Rectal smooth muscle tissue (tissue), 1 donor: ENCODE measurements around the gene RITA1.

Experiments
- H3K27ac ChIP-seq: one replicate; pipeline ENCODE4 v1.7.0; 2013; ENCODE audit warnings: low read depth, low read length, inconsistent platforms
- H3K27me3 ChIP-seq: one replicate; pipeline ENCODE4 v1.7.0; 2013; ENCODE audit warnings: low read length; ENCODE audit not compliant: control insufficient read depth, insufficient read depth
- H3K36me3 ChIP-seq: one replicate; pipeline ENCODE4 v1.7.0; 2013; ENCODE audit warnings: low read length; ENCODE audit not compliant: control insufficient read depth, insufficient read depth
- H3K4me1 ChIP-seq: one replicate; pipeline ENCODE4 v1.7.0; 2013; ENCODE audit warnings: low read length; ENCODE audit not compliant: control insufficient read depth, insufficient read depth
- H3K4me3 ChIP-seq: one replicate; pipeline ENCODE4 v1.7.0; 2013; ENCODE audit warnings: low read length
- H3K9ac ChIP-seq: one replicate; pipeline ENCODE4 v1.7.0; 2013; ENCODE audit warnings: low read length

RITA1 gene

DNA sequence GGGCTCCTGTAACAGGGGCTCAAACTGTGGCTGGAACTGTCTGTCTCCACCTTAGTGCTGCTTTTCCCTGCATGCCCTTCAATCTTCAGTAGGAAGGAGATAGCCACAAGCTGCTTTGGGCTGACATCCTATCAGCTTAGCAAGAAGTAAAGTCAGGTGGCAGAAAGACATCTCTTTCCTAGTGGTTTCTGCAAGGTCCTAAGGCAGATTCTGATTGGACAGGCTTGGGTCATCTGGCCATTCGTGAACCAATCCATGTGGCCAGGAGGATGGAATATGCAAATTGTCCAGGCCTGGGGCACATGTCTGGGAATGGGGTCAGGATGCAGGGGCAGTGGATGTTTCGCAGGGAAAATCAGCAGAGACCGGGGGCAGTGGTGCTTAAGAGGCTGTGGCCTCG is 5.2 kb downstream of the RITA1 start:
- H3K4me1 ChIP-seq: peaks cover 4% of the 10 kb centered on the region
- H3K27me3 ChIP-seq: no peaks in the 10 kb centered on the region
- H3K27ac ChIP-seq: no peak overlapping the region
- peaks cover 5% of the 10 kb centered on the region for H3K36me3 ChIP-seq
- no peak overlapping the region for H3K4me3 ChIP-seq
- H3K9ac ChIP-seq: no peak overlapping the region

- H3K4me1 ChIP-seq: peaks cover under 1% of the 10 kb centered on the region
- H3K4me3 ChIP-seq: no peak overlapping the region
- no peak overlapping the region for H3K27ac ChIP-seq
- H3K27me3 ChIP-seq: no peaks in the 10 kb centered on the region
- no peak overlapping the region for H3K9ac ChIP-seq
- H3K36me3 ChIP-seq: peaks cover 5% of the 10 kb centered on the region
Measured at GRCh38 chr12:113191227-113191626, 5.7 kb downstream of the RITA1 start.

DNA sequence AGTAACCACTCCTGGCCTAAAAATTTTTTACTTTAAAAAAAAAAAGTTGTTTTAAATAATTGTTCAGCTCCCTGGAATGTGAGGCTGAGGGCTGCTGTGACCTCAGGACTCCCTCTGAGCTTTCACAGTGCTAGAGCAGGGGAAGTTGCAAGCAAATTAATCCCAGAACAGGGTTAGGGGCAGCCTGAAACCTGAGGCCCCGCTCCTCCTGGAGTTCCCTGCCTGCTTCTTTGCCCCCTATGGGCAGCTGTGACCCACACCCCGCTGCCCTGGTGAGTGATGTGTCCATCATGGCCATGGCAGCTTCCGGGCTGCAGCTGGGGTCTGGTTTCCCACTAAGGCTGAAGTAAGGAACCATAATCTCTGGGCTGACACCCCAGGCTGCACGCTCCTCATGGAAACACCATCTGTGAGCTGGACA is 9.5 kb downstream of the RITA1 start:
- no peaks in the 10 kb centered on the region for H3K27me3 ChIP-seq
- no peak overlapping the region for H3K4me3 ChIP-seq
- no peaks in the 10 kb centered on the region for H3K4me1 ChIP-seq
- no peak overlapping the region for H3K9ac ChIP-seq
- peaks cover 5% of the 10 kb centered on the region for H3K36me3 ChIP-seq
- no peak overlapping the region for H3K27ac ChIP-seq

DNA sequence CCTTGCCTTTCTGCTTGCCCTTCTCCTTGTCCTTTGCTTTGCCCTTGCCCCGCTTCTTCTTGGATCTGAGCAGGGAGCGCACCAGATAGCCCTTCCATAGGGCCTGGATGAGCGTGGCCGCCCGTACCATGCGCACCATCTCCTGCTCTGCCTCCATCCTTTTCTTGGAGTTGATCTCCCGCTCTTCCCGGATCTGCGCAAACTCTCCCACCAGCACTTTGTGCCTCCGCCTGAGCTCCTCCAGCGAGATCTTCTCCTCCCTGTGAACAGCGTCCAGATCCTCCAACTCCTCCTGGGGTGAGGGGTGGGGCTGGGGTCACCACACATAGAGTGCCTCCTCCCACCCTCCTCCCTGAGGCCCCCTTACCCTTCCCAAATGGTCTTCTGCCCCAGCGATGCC is 10.1 kb downstream of the RITA1 start:
- H3K9ac ChIP-seq: no peak overlapping the region
- H3K4me3 ChIP-seq: no peak overlapping the region
- H3K27me3 ChIP-seq: no peaks in the 10 kb centered on the region
- no peak overlapping the region for H3K27ac ChIP-seq
- peaks cover 5% of the 10 kb centered on the region for H3K36me3 ChIP-seq
- H3K4me1 ChIP-seq: no peaks in the 10 kb centered on the region

DNA sequence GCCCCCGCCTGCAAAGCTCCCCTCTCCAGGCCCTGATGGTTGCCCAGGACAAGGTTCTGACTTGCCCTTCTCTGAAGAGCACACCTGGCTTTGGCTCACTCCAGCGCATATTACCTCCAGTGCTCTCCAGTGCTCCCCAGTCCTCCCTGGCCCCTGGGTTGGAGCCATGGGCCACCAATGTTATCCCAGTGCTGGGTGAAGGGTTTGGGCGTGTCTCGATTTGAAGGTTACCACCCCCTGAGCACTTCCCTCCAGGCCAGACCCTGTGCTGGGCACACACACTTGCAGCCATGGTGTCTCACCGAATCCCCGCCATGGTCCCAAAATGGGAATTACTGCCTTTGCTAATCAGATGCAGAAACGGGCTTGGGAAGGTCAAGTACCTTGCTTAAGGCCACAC is 11.1 kb downstream of the RITA1 start:
- H3K36me3 ChIP-seq: peaks cover 5% of the 10 kb centered on the region
- H3K27ac ChIP-seq: no peak overlapping the region
- H3K27me3 ChIP-seq: no peaks in the 10 kb centered on the region
- no peak overlapping the region for H3K4me3 ChIP-seq
- no peaks in the 10 kb centered on the region for H3K4me1 ChIP-seq
- H3K9ac ChIP-seq: no peak overlapping the region

GRCh38 chr12:113196990-113197389 is 11.5 kb downstream of the RITA1 start:
- H3K9ac ChIP-seq: no peak overlapping the region

DNA sequence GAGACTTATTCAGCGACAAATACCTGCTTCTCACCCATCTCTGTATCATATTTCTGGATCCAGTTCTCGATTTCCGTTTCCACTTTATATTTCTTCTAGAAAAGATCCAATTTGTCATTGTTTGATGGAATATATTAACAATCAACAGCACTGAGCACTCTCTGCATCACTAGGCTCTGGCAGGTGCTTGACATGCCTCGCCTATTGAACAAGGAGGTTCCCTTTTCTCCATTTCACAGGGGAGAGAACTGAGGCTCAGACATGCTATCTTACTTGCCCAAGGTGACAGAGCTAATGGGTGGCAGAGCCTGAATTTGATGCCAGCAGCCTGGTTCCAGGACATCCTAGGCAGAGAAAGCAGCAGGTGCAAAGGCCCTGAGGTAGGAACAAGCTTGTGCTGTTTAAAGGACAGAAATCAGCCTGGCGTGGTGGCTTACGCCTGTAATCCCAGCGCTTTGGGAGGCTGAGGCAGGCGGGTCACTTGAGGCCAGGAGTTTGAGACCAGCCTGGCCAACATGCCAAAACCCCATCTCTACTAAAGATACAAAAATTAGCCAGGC is 12.1 kb downstream of the RITA1 start:
- no peaks in the 10 kb centered on the region for H3K4me1 ChIP-seq
- no peak overlapping the region for H3K9ac ChIP-seq
- H3K27me3 ChIP-seq: no peaks in the 10 kb centered on the region
- H3K36me3 ChIP-seq: no peaks in the 10 kb centered on the region
- no peak overlapping the region for H3K4me3 ChIP-seq
- H3K27ac ChIP-seq: no peak overlapping the region

More at GRCh38 chr12:113196990-113197389, 11.5 kb downstream of the RITA1 start:
- no peak overlapping the region for H3K27ac ChIP-seq
- no peak overlapping the region for H3K4me3 ChIP-seq
- peaks cover 2% of the 10 kb centered on the region for H3K36me3 ChIP-seq
- no peaks in the 10 kb centered on the region for H3K4me1 ChIP-seq
- no peaks in the 10 kb centered on the region for H3K27me3 ChIP-seq

DNA sequence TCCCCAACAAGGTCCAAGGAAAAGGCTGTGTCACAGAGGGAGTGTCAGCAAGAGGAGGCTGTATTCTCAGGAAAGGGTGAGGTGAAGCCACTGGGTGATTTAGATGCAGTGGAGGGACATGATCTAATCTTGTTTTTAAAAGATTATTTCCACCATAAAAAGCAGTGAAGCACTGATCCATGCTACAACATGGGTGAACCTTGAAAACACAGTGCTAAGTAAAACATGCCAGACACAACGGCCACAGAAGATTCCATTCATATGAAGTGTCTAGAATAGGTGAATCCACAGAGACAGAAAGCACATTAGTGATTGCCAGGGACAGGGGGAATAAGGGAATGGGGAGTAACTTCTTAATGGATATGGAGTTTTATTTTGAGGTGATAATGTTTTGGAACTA is 12.8 kb downstream of the RITA1 start:
- Histone ChIP-seq H3K9ac (no peak overlapping the region), H3K4me1 (no peaks in the 10 kb centered on the region), H3K4me3 (no peak overlapping the region), H3K36me3 (no peaks in the 10 kb centered on the region), H3K27ac (no peak overlapping the region), H3K27me3 (no peaks in the 10 kb centered on the region)

GRCh38 chr12:113200021-113200797 is 14.7 kb downstream of the RITA1 start:
- Histone ChIP-seq H3K9ac (no peak overlapping the region), H3K27me3 (no peaks in the 10 kb centered on the region), H3K4me3 (no peak overlapping the region), H3K36me3 (no peaks in the 10 kb centered on the region), H3K27ac (no peak overlapping the region), H3K4me1 (no peaks in the 10 kb centered on the region)

- H3K4me1 ChIP-seq: no peaks in the 10 kb centered on the region
- no peak overlapping the region for H3K27ac ChIP-seq
- no peaks in the 10 kb centered on the region for H3K27me3 ChIP-seq
- no peaks in the 10 kb centered on the region for H3K36me3 ChIP-seq
- H3K4me3 ChIP-seq: no peak overlapping the region
- H3K9ac ChIP-seq: no peak overlapping the region
Measured at GRCh38 chr12:113201187-113202177, 16.0 kb downstream of the RITA1 start.

DNA sequence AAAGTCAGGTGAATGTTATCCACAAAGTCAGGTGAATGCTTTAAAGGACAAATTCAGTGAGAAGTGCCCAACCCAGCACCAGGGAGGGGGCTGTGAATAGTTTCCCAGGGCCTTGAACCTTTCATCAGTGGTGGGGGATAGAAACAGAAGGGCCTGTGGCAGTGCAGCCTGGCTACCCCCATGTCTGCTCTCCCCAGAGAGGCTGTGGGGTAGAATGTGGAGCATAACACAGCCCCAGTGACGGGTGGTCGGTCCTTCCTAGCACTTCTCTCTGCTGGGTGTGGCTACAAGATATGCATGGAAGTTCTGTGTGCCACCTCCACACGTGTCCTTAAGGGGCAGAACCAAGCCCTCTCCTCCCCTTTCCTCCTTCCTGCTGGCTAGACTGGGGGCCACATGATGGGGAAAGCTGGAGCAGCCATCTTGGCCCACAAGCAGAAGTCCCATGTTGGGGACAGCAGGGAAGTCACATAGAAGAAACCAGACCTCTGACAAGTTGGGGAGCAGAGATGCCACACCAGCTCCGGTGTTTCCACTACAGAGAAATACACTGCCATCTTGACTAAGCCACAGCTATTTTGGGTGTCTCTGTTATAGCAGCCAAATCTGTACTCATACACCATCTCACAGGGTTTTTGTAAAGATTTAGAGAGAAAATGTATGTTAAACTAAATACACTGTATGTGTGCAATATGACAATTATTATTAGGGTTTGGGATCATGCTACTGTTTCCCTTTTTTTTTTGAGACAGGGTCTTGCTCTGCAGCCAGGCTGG is 17.0 kb downstream of the RITA1 start:
- Histone ChIP-seq H3K4me1 (no peaks in the 10 kb centered on the region), H3K27me3 (no peaks in the 10 kb centered on the region), H3K36me3 (no peaks in the 10 kb centered on the region), H3K27ac (no peak overlapping the region), H3K4me3 (no peak overlapping the region), H3K9ac (no peak overlapping the region)
